ENCODE results near the gene TUG1. TPM values are rescaled to one million over a fixed set of nuclear protein-coding genes. Genes with fewer than 3 reads are reported as not detected.

The TUG1 gene
- total RNA-seq, 1 donor from 2014 or later, result 41.0 TPM

DNA sequence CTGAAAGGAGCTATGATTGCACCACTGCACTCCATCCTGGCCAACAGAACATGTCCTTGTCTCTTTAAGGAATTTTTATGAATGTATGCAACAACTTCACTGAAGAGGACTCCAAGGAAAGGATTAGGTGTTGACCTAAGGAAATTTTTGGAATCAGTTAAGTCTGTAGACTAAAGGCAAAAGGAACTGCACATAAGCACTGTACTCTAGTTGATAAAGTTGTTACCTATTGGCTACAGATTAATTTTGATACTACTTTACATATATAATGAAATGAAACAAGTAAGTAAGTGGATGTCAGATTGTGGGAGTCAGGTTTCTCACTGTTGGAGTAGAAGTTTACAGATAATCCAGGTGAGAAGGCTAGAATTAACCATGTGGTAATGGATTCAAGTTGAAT lies 36.5 kb downstream of the TUG1 start:
- no peak for ATAC-seq

DNA sequence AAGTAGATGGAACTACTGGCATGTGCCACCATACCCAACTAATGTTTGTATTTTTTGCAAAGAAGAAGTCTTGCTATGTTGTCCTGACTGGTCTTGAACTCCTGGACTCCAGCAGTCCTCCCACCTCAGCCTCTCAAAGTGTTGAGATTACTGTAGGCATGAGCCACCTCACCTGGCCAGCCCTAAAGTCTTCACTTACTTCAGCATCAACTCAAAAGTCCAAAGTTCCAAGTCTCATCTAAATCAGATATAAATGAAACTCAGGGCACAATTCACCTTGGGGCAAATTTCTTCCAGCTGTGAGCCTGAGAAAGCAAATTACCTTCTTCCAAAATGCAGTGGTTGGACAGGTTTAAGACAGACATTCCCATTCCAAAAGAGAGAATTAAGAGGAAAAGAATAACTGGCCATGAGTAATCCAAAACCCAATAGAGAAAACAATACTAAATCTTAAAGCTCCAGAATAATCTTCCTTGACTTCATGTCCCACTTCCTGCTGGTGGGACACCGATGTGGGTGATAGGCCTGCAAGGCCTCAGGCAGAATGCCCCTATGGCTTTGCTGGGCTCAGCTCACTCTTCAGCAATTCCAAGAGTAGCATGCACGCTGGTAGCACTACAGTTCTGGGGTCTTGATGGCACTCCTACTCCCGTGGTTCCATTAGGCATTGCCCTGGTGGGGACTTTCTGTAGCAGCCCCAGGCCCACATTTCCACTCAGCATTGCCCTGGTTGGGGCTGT lies 50.3 kb downstream of the TUG1 start:
- ATAC-seq, result peak; percentile 41

DNA sequence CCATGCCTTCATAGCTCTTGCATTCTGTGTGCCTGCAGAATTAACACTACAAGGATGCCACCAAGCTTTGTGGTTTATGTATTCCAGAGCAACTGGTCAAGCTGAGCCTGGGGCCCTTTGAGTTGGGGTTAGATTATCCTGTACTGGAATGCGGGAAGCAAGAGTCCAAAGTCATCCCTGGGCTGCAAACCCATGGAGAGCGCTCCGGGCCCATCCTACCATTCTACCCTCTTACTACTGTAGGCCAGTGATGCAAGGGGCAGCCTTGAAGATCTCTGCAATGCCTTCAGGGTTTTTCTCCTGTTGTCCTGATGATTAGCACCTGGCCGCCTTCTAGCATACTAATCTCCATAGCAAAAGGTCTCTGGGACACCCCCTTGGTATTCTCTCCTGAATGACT lies 51.3 kb downstream of the TUG1 start:
- no peak for ATAC-seq

DNA sequence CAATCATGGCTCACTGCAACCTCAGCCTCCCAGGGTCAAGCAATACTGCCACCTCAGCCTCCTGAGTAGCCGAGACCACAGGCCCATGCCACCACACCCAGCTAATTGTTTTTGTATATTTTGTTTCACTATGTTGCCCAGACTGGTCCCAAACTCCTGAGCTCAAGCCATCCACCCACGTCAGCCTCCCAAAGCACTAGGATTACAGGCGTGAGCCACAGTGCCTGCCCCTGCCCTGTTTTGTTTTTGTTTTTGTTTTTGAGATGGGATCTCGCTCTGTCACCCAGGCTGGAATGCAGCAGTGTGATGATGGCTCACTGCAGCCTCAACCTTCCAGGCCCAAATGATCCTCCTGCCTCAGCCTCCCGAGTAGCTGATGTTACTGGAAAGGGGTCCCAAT lies 53.5 kb downstream of the TUG1 start:
- no peak for ATAC-seq

Other genes starting within 250 kb of the TUG1 start
- 13.4 TPM for gene MORC2, start 491 bp upstream of the TUG1 start, total RNA-seq
- 21.1 TPM for gene SMTN, start 112.1 kb downstream of the TUG1 start, total RNA-seq
- gene SELENOM, start 138.3 kb downstream of the TUG1 start, total RNA-seq, result 13.7 TPM
- gene INPP5J, start 153.7 kb downstream of the TUG1 start, total RNA-seq, result 1.5 TPM
- gene PLA2G3, start 171.2 kb downstream of the TUG1 start, total RNA-seq, result 19.4 TPM
- gene RNF185, start 190.9 kb downstream of the TUG1 start, total RNA-seq, result 23.4 TPM
- gene LIMK2, start 243.0 kb downstream of the TUG1 start, total RNA-seq, result 88.0 TPM

Measured in esophagus mucosa (tissue), 1 donor.